ENCODE data around the gene GPR87. TPM values are rescaled to one million over a fixed set of nuclear protein-coding genes. Genes with fewer than 3 reads are reported as not detected.

GPR87 gene
- total RNA-seq, 2 donors from 2014 or later, result not detected

DNA sequence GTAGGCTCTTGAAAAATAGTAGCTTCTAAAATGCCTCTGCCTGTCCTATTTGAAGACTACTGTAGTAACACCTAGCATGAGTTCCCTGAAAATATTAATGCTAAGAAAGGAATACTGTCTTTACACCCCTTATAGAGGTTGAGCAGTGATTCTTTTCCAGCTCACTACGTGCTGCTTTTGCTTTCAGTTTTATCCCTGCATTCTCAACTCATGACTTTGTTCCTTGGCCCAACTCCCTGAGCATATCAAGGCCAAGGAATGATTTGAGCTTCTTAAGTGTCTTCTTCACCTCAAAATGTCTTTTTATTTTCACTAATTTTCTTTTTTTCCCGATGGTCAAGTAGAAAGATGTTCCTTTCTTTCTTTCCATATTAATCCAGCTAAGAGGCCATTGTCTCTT, 29.2 kb upstream of the GPR87 start:
- H3K36me3 ChIP-seq (ENCODE audit: control insufficient read depth, insufficient read depth, low read length), result no peaks in the 10 kb centered on the region
- WGBS, 2 experiments (ENCODE audit: insufficient coverage in 1 of 2, insufficient read length in 1 of 2), result 91 to 100% methylated on average over 1 to 2 of the region's 2 CpGs
- Mint-ChIP-seq H3K9me3 (no peaks in the 10 kb centered on the region), H3K4me1 (peaks cover 14% of the 10 kb centered on the region), H3K4me3 (no peak overlapping the region), H3K36me3 (ENCODE audit: low read depth) (no peaks in the 10 kb centered on the region), H3K27me3 (ENCODE audit: insufficient read depth) (no peaks in the 10 kb centered on the region), H3K27ac (no peak overlapping the region)
- H3K4me3 ChIP-seq (ENCODE audit: low read length), result no peak overlapping the region
- DNase-seq, result no peak
- H3K9me3 ChIP-seq (ENCODE audit: control insufficient read depth, low read length), result no peaks in the 10 kb centered on the region
- no peak for TF ChIP-seq CTCF (conservative IDR thresholded peaks at IDR 0.05)
- H3K4me1 ChIP-seq (ENCODE audit: control insufficient read depth, insufficient read depth, low read length), result no peaks in the 10 kb centered on the region
- no peak overlapping the region for H3K27ac ChIP-seq (ENCODE audit: low read depth, low read length)
- H3K27me3 ChIP-seq (ENCODE audit: control insufficient read depth, insufficient read depth, low read length, poor library complexity, severe bottlenecking), result no peaks in the 10 kb centered on the region
- H3K9ac ChIP-seq (ENCODE audit: extremely low read depth, low read length, poor library complexity, severe bottlenecking), result no peak overlapping the region

GRCh38 chr3:151331696-151332095, 15.1 kb upstream of the GPR87 start:
- Mint-ChIP-seq H3K4me1 (no peaks in the 10 kb centered on the region), H3K9me3 (no peaks in the 10 kb centered on the region), H3K27ac (no peak overlapping the region), H3K27me3 (ENCODE audit: insufficient read depth) (no peaks in the 10 kb centered on the region), H3K36me3 (ENCODE audit: low read depth) (no peaks in the 10 kb centered on the region), H3K4me3 (no peak overlapping the region)
- Histone ChIP-seq H3K27ac (ENCODE audit: low read depth, low read length) (no peak overlapping the region), H3K27me3 (ENCODE audit: control insufficient read depth, insufficient read depth, low read length, poor library complexity, severe bottlenecking) (no peaks in the 10 kb centered on the region), H3K9ac (ENCODE audit: extremely low read depth, low read length, poor library complexity, severe bottlenecking) (no peak overlapping the region), H3K36me3 (ENCODE audit: control insufficient read depth, insufficient read depth, low read length) (no peaks in the 10 kb centered on the region), H3K4me1 (ENCODE audit: control insufficient read depth, insufficient read depth, low read length) (no peaks in the 10 kb centered on the region), H3K4me3 (ENCODE audit: low read length) (no peak overlapping the region), H3K9me3 (ENCODE audit: control insufficient read depth, low read length) (no peaks in the 10 kb centered on the region)
- DNase-seq, result no peak
- 91 to 93% methylated on average over 2 of the region's 2 CpGs for whole genome bisulfite sequencing, 2 experiments (ENCODE audit: insufficient coverage in 1 of 2, insufficient read length in 1 of 2)
- no peak for TF ChIP-seq CTCF (conservative IDR thresholded peaks at IDR 0.05)

- no peak for DNase-seq
- H3K9me3 Mint-ChIP-seq, result no peaks in the 10 kb centered on the region
- no peaks in the 10 kb centered on the region for H3K36me3 ChIP-seq (ENCODE audit: control insufficient read depth, insufficient read depth, low read length)
- H3K4me1 ChIP-seq (ENCODE audit: control insufficient read depth, insufficient read depth, low read length), result no peaks in the 10 kb centered on the region
- no peaks in the 10 kb centered on the region for H3K36me3 Mint-ChIP-seq (ENCODE audit: low read depth)
- no peak overlapping the region for H3K4me3 Mint-ChIP-seq
- no peaks in the 10 kb centered on the region for H3K9me3 ChIP-seq (ENCODE audit: control insufficient read depth, low read length)
- no peak overlapping the region for H3K9ac ChIP-seq (ENCODE audit: extremely low read depth, low read length, poor library complexity, severe bottlenecking)
- TF ChIP-seq CTCF (conservative IDR thresholded peaks at IDR 0.05), result no peak
- H3K27ac ChIP-seq (ENCODE audit: low read depth, low read length), result no peak overlapping the region
- no peaks in the 10 kb centered on the region for H3K27me3 ChIP-seq (ENCODE audit: control insufficient read depth, insufficient read depth, low read length, poor library complexity, severe bottlenecking)
- no peak overlapping the region for H3K27ac Mint-ChIP-seq
- no peaks in the 10 kb centered on the region for H3K27me3 Mint-ChIP-seq (ENCODE audit: insufficient read depth)
- no peaks in the 10 kb centered on the region for H3K4me1 Mint-ChIP-seq
- H3K4me3 ChIP-seq (ENCODE audit: low read length), result no peak overlapping the region
These were observed 14.3 kb upstream of the GPR87 start for GRCh38 chr3:151330899-151331298.

Measured in endodermal cell (in vitro differentiated cells).